Measurements from ENCODE around the gene LGI4.

The LGI4 gene

GRCh38 chr19:35080613-35081170 is 54.2 kb downstream of the LGI4 start:
- DNase-seq (ENCODE audit: low spot score), result no peak
- no peak for TF ChIP-seq CTCF (IDR thresholded peaks at IDR 0.05; ENCODE audit: extremely low read depth, insufficient read depth, missing control alignments)
- in situ Hi-C loops (cut with MboI; ENCODE audit: low pct_unique_long_range_greater_than_20kb, low sequenced_read_pairs, unreplicated experiment), result no loop called here

GRCh38 chr19:35079826-35080225 is 55.0 kb downstream of the LGI4 start:
- in situ Hi-C loops (cut with MboI; ENCODE audit: low pct_unique_long_range_greater_than_20kb, low sequenced_read_pairs, unreplicated experiment), result no loop called here
- no peak for TF ChIP-seq CTCF (IDR thresholded peaks at IDR 0.05; ENCODE audit: extremely low read depth, insufficient read depth, missing control alignments)

GRCh38 chr19:35077411-35078223 is 57.2 kb downstream of the LGI4 start:
- no peak for TF ChIP-seq CTCF (IDR thresholded peaks at IDR 0.05; ENCODE audit: extremely low read depth, insufficient read depth, missing control alignments)
- DNase-seq (ENCODE audit: low spot score), result no peak
- in situ Hi-C loops (cut with MboI; ENCODE audit: low pct_unique_long_range_greater_than_20kb, low sequenced_read_pairs, unreplicated experiment), result no loop called here

More at GRCh38 chr19:35079826-35080225, 55.0 kb downstream of the LGI4 start:
- no peak for DNase-seq (ENCODE audit: low spot score)

- in situ Hi-C loops (cut with MboI; ENCODE audit: low pct_unique_long_range_greater_than_20kb, low sequenced_read_pairs, unreplicated experiment), result no loop called here
- TF ChIP-seq CTCF (IDR thresholded peaks at IDR 0.05; ENCODE audit: extremely low read depth, insufficient read depth, missing control alignments), result no peak
- DNase-seq (ENCODE audit: low spot score), result no peak
These were observed 58.2 kb downstream of the LGI4 start for GRCh38 chr19:35076657-35077056.

GRCh38 chr19:35076026-35076370 is 58.9 kb downstream of the LGI4 start:
- no peak for TF ChIP-seq CTCF (IDR thresholded peaks at IDR 0.05; ENCODE audit: extremely low read depth, insufficient read depth, missing control alignments)
- no peak for DNase-seq (ENCODE audit: low spot score)
- in situ Hi-C loops (cut with MboI; ENCODE audit: low pct_unique_long_range_greater_than_20kb, low sequenced_read_pairs, unreplicated experiment), result no loop called here

GRCh38 chr19:35075202-35076025 is 59.4 kb downstream of the LGI4 start:
- no peak for DNase-seq (ENCODE audit: low spot score)
- no peak for TF ChIP-seq CTCF (IDR thresholded peaks at IDR 0.05; ENCODE audit: extremely low read depth, insufficient read depth, missing control alignments)
- in situ Hi-C loops (cut with MboI; ENCODE audit: low pct_unique_long_range_greater_than_20kb, low sequenced_read_pairs, unreplicated experiment), result no loop called here
